ENCODE results near the gene TMEM94.
"Not testable (repeated sequence)": the region's sequence is repeated elsewhere in the genome, so short reads cannot be mapped to it uniquely, and the experiment has no call there.

DNA sequence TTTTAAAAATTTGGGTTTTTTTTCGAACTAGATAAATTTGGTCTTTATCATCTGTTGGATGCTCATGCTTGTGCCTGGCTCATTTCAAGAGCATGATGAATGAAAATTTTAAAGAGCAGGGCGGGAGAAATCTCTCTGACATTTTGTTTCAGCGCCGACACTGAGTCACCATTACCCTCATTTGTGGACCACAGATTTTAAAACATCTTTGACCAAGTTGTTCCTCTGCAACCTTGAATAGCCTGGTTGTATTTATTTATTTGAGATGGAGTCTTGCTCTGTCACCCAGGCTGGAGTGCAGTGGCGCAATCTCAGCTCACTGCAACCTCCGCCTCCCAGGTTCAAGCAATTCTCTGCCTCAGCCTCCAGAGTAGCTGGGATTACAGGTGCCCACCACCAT, 22.0 kb upstream of the TMEM94 start:
- TF ChIP-seq POLR2AphosphoS5 (IDR thresholded peaks at IDR 0.05) = not testable (repeated sequence)
- TF ChIP-seq, protein P1, sequence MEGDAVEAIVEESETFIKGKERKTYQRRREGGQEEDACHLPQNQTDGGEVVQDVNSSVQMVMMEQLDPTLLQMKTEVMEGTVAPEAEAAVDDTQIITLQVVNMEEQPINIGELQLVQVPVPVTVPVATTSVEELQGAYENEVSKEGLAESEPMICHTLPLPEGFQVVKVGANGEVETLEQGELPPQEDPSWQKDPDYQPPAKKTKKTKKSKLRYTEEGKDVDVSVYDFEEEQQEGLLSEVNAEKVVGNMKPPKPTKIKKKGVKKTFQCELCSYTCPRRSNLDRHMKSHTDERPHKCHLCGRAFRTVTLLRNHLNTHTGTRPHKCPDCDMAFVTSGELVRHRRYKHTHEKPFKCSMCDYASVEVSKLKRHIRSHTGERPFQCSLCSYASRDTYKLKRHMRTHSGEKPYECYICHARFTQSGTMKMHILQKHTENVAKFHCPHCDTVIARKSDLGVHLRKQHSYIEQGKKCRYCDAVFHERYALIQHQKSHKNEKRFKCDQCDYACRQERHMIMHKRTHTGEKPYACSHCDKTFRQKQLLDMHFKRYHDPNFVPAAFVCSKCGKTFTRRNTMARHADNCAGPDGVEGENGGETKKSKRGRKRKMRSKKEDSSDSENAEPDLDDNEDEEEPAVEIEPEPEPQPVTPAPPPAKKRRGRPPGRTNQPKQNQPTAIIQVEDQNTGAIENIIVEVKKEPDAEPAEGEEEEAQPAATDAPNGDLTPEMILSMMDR (IDR thresholded peaks at IDR 0.05) = not testable (repeated sequence)
